NCI-H2107 treated with DMSO at 0.1 percent for 48 hours (cell line): ENCODE measurements around the gene ADCY3.

Experiments
- DNase-seq: peaks from one replicate; lab custom pipeline; 2025; ENCODE audit not compliant: unreplicated experiment; lab: John Stamatoyannopoulos, UW

ADCY3 gene

DNA sequence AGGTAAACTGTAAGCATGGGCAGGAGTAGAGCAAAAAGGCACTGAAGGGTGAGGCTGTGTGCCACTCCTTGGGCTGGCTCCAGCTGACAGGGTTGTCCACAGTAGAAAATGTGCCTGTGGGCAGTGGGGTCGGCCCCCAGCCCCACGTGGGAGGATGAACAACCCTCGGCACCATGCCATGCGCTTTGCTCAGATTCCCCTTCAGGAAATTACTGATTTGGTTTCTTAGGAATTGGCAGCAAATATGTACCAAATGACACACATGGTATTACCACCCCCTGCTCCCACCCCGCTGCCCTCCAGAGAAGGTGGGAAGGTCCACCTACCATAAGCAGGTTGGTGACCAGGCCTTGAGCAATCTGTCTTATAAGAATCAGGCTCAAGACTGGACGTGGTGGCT lies 13.6 kb downstream of the ADCY3 start:
- no peak for DNase-seq

- no peak for DNase-seq
These were observed 16.6 kb downstream of the ADCY3 start for GRCh38 chr2:24903161-24904103.

DNA sequence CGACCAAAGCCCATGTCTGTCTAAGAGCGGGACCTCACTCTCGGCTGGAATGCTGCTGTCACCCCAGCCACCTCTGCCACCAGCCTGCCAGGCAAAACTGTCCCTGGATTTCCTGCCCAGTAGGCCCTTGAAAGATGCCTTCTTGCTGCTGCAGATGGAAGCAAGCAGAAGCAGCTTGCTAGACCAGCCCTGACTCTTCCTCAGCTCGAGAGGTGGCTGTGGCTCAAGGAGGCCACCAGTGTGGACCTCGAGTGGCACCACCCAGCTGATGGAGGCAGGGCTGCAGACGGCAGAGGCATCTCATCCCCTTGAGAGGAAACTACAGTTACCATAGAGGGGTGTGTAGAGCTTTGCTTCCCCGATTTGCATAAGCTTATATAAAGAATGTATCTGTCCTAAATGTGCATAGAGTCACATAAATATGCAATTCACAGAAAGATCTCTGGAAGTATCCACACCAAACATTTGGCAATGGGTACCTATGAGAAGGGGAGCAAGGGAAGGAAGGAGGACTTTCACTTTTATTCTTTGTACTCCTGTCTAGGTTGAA lies 20.6 kb downstream of the ADCY3 start:
- DNase-seq, result no peak

- peak; percentile 50 for DNase-seq
These were observed 21.6 kb downstream of the ADCY3 start for GRCh38 chr2:24898122-24899109.

DNA sequence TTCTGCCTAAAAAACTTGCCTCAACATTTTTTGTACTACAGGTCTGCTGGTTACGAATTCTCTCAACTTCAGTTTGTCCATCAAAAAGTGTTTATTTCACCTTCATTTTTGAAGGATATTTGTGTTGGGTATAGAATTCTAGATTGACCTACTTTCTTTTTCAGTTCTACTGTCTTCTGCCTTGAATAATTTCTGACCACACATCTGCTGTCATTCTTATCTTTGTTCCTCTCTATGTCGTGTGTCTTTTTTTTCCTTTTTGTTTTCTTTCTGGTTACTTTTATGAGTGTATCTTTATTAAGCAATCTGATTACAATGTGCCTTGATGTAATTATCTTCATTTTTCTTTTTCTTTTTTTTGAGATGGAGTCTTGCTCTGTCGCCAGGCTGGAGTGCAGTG lies 25.3 kb downstream of the ADCY3 start:
- no peak for DNase-seq

DNA sequence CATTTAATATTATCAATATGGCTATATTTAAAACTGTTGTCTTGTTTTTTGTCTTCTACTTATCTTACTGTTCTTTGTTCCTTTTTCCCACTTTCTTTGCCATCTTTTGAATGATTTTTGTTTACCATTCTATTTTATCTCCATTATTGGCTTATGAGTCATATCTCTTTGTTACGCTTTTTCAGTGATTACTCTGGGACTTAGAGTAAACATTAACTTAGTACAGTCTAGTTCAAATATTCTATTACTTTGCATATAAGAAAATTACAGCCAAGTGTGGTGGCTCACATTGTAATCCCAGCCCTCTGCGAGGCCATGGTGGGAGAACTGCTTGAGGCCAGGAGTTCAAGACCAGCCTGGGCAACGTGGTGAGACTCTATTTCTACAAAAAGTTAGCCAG lies 26.1 kb downstream of the ADCY3 start:
- no peak for DNase-seq

- no peak for DNase-seq
These were observed 27.1 kb downstream of the ADCY3 start for GRCh38 chr2:24892928-24893327.

- no peak for DNase-seq
These were observed 28.8 kb downstream of the ADCY3 start for GRCh38 chr2:24891201-24891600.

- no peak for DNase-seq
These were observed 30.8 kb downstream of the ADCY3 start for GRCh38 chr2:24889221-24889620.

DNA sequence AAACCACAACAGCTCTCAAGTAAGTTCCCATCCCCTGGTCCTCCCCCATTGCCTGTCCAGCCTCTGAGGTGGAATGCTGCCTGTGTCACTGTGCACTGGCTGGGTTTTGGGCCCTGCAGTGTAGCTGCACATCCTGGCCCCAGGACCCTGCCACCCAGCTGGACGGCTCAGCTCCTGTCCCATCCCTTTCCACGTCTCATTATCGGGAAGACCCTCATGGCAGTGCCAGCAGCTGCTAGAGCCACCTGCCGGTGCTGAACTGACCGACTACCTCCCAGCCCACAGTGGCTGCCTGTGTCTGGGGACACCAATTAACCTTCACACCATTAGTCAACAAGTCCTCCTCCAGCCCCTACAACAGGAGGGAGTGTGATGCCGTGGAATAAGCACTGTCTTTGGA lies 31.9 kb downstream of the ADCY3 start:
- DNase-seq, result no peak

- no peak for DNase-seq
These were observed 32.6 kb downstream of the ADCY3 start for GRCh38 chr2:24887307-24887874.

DNA sequence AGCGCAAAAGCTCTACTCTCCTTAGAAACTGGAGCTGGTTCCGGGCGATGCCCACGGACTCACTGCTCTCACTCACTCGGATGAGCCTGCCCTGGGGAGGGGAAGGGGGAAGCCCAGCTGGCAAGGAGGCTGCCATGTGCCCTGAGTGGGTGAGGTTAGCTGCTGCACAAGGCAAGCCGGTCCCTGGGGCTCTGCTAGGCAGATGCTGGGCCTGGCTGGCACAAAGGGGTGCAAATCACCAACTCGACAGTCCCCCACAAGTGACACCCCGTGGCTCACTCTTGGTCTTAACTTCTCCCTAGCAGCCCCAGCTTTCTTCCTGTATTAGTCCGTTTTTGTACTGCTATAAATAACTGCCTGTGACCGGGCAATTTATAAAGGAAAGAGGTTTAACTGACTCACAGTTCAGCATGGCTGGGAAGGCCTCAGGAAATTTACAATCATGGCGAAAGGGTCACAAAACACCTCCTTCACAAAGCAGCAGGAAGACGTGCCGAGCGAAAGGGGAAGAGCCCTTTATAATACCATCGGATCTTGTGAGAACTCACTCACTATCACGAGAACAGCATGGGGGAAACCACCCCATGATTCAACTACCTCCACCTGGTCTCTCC lies 33.2 kb downstream of the ADCY3 start:
- DNase-seq, result no peak

- no peak for DNase-seq
These were observed 33.9 kb downstream of the ADCY3 start for GRCh38 chr2:24886126-24886501.

DNA sequence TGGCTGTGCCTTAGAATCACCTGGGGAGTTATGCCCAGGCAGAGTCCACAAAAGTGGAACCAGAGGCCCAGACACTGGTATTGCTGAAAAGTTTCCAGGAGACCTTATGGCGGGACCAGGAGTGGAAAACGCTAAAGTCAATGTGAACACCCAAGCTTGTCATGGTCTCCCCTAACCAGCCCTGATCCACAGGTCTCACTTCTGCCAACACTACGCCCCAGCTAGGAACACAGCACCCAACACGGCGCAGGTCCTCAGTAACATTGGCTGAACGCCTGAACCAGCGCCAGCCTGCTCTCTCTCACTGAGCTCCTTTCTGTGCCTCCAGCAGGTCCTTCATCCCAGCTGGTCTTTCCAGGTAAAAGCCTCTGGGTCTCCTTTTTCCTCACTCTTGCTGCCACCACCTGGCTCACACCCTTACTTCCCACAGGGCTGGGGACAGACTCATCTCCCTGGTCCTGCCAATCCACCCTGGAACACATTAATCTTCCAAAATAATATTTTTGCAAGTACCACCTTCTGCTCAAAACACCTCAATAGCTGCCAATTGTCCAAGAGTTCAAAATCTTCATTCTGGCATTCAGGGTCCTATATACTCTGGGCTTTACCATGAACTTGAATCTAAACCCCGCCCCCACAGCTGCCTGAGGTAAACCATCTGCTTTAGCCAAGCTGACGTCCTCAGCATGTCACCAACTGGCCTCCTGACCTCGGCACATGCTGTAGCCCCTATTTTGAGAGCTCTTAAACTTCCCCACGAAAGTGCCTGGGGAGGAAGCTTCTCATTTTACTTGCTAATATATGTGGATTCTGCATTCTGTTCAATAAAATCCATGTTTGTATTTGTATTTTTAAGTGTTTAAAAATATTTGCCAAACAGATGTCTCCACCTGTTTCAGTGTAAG lies 34.6 kb downstream of the ADCY3 start:
- peak; percentile 42 for DNase-seq

DNA sequence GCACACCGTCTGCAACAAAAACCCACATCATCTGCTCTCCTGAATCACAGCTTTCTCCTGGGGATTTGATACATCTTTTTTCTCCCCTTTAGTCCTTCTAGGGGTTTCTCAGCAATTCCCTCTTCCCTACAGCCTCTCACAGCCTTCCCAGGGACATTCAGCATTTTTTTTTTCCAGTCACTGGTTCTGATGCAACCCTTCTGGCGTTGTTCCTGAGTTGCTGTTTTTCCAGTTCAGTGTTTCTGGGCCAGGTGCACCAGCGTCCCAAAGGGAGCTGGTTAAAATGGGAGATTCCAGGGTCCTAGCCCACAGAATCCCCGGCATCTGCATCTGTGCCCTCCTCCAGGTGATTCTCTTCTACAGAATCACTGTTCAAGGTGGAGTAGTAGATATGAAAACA lies 36.1 kb downstream of the ADCY3 start:
- peak; percentile 32 for DNase-seq

- DNase-seq, result no peak
These were observed 38.4 kb downstream of the ADCY3 start for GRCh38 chr2:24881623-24882022.

GRCh38 chr2:24881158-24881557 lies 38.9 kb downstream of the ADCY3 start:
- DNase-seq, result no peak

- no peak for DNase-seq
These were observed 41.7 kb downstream of the ADCY3 start for GRCh38 chr2:24878341-24878740.

DNA sequence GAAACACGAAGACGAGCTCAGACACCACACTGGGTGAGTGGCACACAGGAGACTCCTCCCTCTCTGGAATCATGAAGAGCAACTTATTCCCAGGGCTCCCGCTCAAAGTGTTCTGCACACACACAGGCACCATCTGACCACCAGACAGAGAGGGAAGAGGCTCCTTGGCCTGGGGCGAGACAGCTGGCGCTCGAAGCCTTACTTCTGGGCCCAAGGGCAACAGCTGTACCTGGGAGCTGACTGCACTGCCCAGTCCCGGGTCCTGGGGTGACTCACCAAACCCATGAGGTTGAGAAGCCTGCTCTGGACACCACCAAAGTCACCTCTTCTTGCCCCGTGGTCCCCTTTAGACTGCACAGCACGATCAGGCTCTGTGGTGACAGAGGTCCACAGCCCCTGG lies 42.4 kb downstream of the ADCY3 start:
- no peak for DNase-seq

- DNase-seq, result no peak
These were observed 43.0 kb downstream of the ADCY3 start for GRCh38 chr2:24877067-24877466.
